H1 (cell line): Measurements from ENCODE around the gene ATG16L1. TPM values are rescaled to one million over a fixed set of nuclear protein-coding genes. Genes with fewer than 3 reads are reported as not detected.

Experiments used
- BACH1 ChIP-seq: IDR thresholded peaks from 2 replicates; pipeline ENCODE4 v1.6.1; 2012; ENCODE audit warnings: low read length, improper control_type of control experiment
- BCL11A ChIP-seq, 2 experiments: IDR thresholded peaks; one replicate each; pipeline ENCODE4 v1.6.1; 2011; ENCODE audit warnings: low read depth in 2 of 2, low read length in 2 of 2, mild to moderate bottlenecking in 2 of 2
- CBX8 ChIP-seq: fragments of 300-800, 300-1000 bp; sonication (generic); IDR thresholded peaks from 2 replicates; pipeline ENCODE4 v1.7.1; 2016; ENCODE audit warnings: low read depth, low read length, borderline replicate concordance
- GTF2F1 ChIP-seq: IDR thresholded peaks from 2 replicates; pipeline ENCODE4 v1.6.1; 2012; ENCODE audit warnings: low read depth, low read length, improper control_type of control experiment, borderline replicate concordance
- HDAC6 ChIP-seq: IDR thresholded peaks from one replicate; pipeline ENCODE4 v1.7.1; 2012; ENCODE audit warnings: low read depth, mild to moderate bottlenecking, inconsistent platforms, low read length, moderate library complexity
- RBBP5 ChIP-seq: IDR thresholded peaks from 2 replicates; pipeline ENCODE4 v1.7.1; 2012; ENCODE audit warnings: low read depth, mild to moderate bottlenecking, inconsistent platforms, low read length, moderate library complexity, borderline replicate concordance
- SIRT6 ChIP-seq: IDR thresholded peaks from one replicate; pipeline ENCODE4 v1.7.1; 2012; ENCODE audit warnings: low read length, inconsistent platforms
- YY1 ChIP-seq: IDR thresholded peaks from 2 replicates; pipeline ENCODE4 v1.6.1; 2011; ENCODE audit warnings: low read depth, mild to moderate bottlenecking, low read length
- polyA plus RNA-seq, 7 experiments: library from polyadenylated mRNA; depleted of rRNA in 3 of 7; stranded (reverse) in 5 of 7; unstranded in 2 of 7; fragments of >200 nt in 5 of 7; fragments of 200-250 nt in 2 of 7; gene quantifications; 1 replicate in 5 of 7; 2 replicates in 1 of 7; 4 replicates in 1 of 7; pipeline versions ENCODE4 v1.2.1 to v1.2.3, GENCODE V29; 2011 to 2013; ENCODE audit warnings: missing spikeins in 2 of 7, mixed read lengths in 2 of 7
- total RNA-seq: library from RNA; stranded (reverse); fragmentation: NEBNext Ultra II Directional; extraction: Animal tissue kit (Norgen Biotek cat#: 25700); gene quantifications from 2 replicates; pipeline ENCODE4 v1.2.1, GENCODE V29; 2021
- TF ChIP-seq, protein P1 (sequence below): fragments of 300-600 bp; sonication (generic); IDR thresholded peaks from 2 replicates; pipeline ENCODE4 v1.7.1; 2012; ENCODE audit warnings: low read length, moderate library complexity, mild to moderate bottlenecking, inconsistent platforms; ENCODE audit not compliant: insufficient replicate concordance
- TF ChIP-seq, protein P2 (sequence below): IDR thresholded peaks from 2 replicates; pipeline ENCODE4 v1.6.1; 2012; ENCODE audit warnings: inconsistent platforms

ATG16L1 gene
- total and polyA plus RNA-seq, 2 of the 8 experiments (the other 6 are each of a cell fraction or from before 2014, with no cell fraction given), result 18.3 to 31.0 TPM

DNA sequence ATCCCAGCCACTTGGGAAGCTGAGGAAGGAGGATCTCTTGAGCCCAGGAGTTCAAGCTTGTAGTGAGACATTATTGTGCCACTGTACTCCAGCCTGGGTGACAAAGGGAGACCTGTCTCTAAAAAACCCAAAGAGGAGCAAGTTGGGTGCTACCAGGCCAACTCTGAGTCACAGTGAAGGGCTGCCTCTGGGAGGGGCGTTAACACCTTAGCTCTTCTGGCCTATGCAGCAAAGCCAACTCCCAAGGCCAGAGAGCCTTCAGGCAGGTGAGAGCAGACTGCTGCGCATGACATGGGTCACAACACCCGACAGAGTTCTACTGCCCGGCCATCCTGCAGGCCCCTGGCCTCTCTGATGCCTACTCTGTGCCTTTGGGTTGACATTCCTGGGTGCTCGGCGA lies 32.6 kb upstream of the ATG16L1 start (continued):
- TF ChIP-seq, protein P1, sequence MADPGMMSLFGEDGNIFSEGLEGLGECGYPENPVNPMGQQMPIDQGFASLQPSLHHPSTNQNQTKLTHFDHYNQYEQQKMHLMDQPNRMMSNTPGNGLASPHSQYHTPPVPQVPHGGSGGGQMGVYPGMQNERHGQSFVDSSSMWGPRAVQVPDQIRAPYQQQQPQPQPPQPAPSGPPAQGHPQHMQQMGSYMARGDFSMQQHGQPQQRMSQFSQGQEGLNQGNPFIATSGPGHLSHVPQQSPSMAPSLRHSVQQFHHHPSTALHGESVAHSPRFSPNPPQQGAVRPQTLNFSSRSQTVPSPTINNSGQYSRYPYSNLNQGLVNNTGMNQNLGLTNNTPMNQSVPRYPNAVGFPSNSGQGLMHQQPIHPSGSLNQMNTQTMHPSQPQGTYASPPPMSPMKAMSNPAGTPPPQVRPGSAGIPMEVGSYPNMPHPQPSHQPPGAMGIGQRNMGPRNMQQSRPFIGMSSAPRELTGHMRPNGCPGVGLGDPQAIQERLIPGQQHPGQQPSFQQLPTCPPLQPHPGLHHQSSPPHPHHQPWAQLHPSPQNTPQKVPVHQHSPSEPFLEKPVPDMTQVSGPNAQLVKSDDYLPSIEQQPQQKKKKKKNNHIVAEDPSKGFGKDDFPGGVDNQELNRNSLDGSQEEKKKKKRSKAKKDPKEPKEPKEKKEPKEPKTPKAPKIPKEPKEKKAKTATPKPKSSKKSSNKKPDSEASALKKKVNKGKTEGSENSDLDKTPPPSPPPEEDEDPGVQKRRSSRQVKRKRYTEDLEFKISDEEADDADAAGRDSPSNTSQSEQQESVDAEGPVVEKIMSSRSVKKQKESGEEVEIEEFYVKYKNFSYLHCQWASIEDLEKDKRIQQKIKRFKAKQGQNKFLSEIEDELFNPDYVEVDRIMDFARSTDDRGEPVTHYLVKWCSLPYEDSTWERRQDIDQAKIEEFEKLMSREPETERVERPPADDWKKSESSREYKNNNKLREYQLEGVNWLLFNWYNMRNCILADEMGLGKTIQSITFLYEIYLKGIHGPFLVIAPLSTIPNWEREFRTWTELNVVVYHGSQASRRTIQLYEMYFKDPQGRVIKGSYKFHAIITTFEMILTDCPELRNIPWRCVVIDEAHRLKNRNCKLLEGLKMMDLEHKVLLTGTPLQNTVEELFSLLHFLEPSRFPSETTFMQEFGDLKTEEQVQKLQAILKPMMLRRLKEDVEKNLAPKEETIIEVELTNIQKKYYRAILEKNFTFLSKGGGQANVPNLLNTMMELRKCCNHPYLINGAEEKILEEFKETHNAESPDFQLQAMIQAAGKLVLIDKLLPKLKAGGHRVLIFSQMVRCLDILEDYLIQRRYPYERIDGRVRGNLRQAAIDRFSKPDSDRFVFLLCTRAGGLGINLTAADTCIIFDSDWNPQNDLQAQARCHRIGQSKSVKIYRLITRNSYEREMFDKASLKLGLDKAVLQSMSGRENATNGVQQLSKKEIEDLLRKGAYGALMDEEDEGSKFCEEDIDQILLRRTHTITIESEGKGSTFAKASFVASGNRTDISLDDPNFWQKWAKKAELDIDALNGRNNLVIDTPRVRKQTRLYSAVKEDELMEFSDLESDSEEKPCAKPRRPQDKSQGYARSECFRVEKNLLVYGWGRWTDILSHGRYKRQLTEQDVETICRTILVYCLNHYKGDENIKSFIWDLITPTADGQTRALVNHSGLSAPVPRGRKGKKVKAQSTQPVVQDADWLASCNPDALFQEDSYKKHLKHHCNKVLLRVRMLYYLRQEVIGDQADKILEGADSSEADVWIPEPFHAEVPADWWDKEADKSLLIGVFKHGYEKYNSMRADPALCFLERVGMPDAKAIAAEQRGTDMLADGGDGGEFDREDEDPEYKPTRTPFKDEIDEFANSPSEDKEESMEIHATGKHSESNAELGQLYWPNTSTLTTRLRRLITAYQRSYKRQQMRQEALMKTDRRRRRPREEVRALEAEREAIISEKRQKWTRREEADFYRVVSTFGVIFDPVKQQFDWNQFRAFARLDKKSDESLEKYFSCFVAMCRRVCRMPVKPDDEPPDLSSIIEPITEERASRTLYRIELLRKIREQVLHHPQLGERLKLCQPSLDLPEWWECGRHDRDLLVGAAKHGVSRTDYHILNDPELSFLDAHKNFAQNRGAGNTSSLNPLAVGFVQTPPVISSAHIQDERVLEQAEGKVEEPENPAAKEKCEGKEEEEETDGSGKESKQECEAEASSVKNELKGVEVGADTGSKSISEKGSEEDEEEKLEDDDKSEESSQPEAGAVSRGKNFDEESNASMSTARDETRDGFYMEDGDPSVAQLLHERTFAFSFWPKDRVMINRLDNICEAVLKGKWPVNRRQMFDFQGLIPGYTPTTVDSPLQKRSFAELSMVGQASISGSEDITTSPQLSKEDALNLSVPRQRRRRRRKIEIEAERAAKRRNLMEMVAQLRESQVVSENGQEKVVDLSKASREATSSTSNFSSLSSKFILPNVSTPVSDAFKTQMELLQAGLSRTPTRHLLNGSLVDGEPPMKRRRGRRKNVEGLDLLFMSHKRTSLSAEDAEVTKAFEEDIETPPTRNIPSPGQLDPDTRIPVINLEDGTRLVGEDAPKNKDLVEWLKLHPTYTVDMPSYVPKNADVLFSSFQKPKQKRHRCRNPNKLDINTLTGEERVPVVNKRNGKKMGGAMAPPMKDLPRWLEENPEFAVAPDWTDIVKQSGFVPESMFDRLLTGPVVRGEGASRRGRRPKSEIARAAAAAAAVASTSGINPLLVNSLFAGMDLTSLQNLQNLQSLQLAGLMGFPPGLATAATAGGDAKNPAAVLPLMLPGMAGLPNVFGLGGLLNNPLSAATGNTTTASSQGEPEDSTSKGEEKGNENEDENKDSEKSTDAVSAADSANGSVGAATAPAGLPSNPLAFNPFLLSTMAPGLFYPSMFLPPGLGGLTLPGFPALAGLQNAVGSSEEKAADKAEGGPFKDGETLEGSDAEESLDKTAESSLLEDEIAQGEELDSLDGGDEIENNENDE, result no peak
- TF ChIP-seq HDAC6 (no peak), RBBP5 (no peak), CBX8 (no peak), YY1 (no peak), BCL11A (IDR thresholded peaks at IDR 0.05; ENCODE audit: low read depth in 2 of 2, low read length in 2 of 2) (no peak), SIRT6 (no peak), BACH1 (no peak), GTF2F1 (no peak)
- TF ChIP-seq, protein P2, sequence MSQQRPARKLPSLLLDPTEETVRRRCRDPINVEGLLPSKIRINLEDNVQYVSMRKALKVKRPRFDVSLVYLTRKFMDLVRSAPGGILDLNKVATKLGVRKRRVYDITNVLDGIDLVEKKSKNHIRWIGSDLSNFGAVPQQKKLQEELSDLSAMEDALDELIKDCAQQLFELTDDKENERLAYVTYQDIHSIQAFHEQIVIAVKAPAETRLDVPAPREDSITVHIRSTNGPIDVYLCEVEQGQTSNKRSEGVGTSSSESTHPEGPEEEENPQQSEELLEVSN, result no peak
